Panc1 (cell line): ENCODE data around the gene ATP6V1G3. TPM values are rescaled to one million over a fixed set of nuclear protein-coding genes. Genes with fewer than 3 reads are reported as not detected.

Source experiments
- ATAC-seq: fragments of 200-7000 bp; cut with Tn5 transposase; 2 replicates; pipeline ENCODE4 v1.9.1; 2020; ENCODE audit warnings: mild to moderate bottlenecking, moderate library complexity
- BruUV-seq: library from RNA; stranded (reverse); fragments of 400-500 nt; replicated peaks from 2 replicates; lab custom pipeline; 2021; lab: Mats Ljungman, UMichigan
- CTCF ChIA-PET: fragments of 300-600 bp; sonication (Branson Sonifier 250); formaldehyde crosslinking; loops from one replicate; lab custom pipeline; 2022; ENCODE audit warnings: antibody characterized with exemption; lab: Charles Lee
- POLR2A ChIA-PET: fragments of 300-600 bp; sonication (Branson Sonifier 250); formaldehyde crosslinking; loops from one replicate; lab custom pipeline; 2022; ENCODE audit warnings: antibody characterized with exemption; lab: Charles Lee
- DNase-seq: peaks from one replicate; pipeline ENCODE4 v3.0.0-alpha.2; 2010; ENCODE audit warnings: low read depth, low spot score
- H3K27ac ChIP-seq: 2 replicates; pipeline ENCODE4 v1.5.1; 2011; ENCODE audit warnings: mild to moderate bottlenecking, low read length, inconsistent platforms
- H3K27me3 ChIP-seq: fragments of 200-500 bp; sonication (Bioruptor generic); 2 replicates; pipeline ENCODE4 v1.6.0; 2014; ENCODE audit warnings: low read length, inconsistent platforms; ENCODE audit not compliant: control insufficient read depth, insufficient read depth
- H3K36me3 ChIP-seq: fragments of 200-500 bp; sonication (Bioruptor generic); 2 replicates; pipeline ENCODE4 v1.5.1; 2014; ENCODE audit warnings: inconsistent platforms, mild to moderate bottlenecking, low read length, moderate library complexity; ENCODE audit not compliant: control insufficient read depth, insufficient read depth
- H3K4me1 ChIP-seq: 2 replicates; pipeline ENCODE4 v1.5.1; 2011; ENCODE audit warnings: inconsistent platforms, mild to moderate bottlenecking, low read length, moderate library complexity; ENCODE audit not compliant: control insufficient read depth, insufficient read depth
- H3K4me3 ChIP-seq, 2 experiments: 2 replicates each; pipeline ENCODE4 v1.5.1; 2011 to 2012; ENCODE audit warnings: low read depth in 2 of 2, low read length in 2 of 2, mild to moderate bottlenecking in 2 of 2, inconsistent platforms in 1 of 2, moderate library complexity in 1 of 2
- H3K9me3 ChIP-seq: fragments of 200-500 bp; sonication (Bioruptor generic); 2 replicates; pipeline ENCODE4 v1.5.1; 2014; ENCODE audit warnings: low read depth, mild to moderate bottlenecking, inconsistent platforms, low read length, moderate library complexity; ENCODE audit not compliant: control insufficient read depth, insufficient read depth
- CTCF ChIP-seq: fragments of 450-650 bp; IDR thresholded peaks from 2 replicates; pipeline ENCODE4 v1.5.1; 2017; ENCODE audit warnings: mild to moderate bottlenecking
- POLR2AphosphoS5 ChIP-seq: IDR thresholded peaks from 2 replicates; pipeline ENCODE4 v1.6.1; 2012; ENCODE audit warnings: mild to moderate bottlenecking, low read depth, low read length, moderate library complexity
- REST ChIP-seq, 2 experiments: IDR thresholded peaks; 2 replicates each; pipeline ENCODE4 v1.6.1; 2011 to 2012; ENCODE audit warnings: low read depth in 2 of 2, control low read depth in 1 of 2, low read length in 1 of 2, mild to moderate bottlenecking in 1 of 2, moderate library complexity in 1 of 2; ENCODE audit not compliant: insufficient read depth in 1 of 2
- SIN3A ChIP-seq: IDR thresholded peaks from 2 replicates; pipeline ENCODE4 v1.6.1; 2012; ENCODE audit warnings: low read depth, mild to moderate bottlenecking, low read length, moderate library complexity, borderline replicate concordance; ENCODE audit not compliant: insufficient read depth
- TCF7L2 ChIP-seq: IDR thresholded peaks from 2 replicates; pipeline ENCODE4 v1.6.1; 2011; ENCODE audit warnings: mild to moderate bottlenecking, low read depth, low read length, inconsistent platforms
- in situ Hi-C: cut with HindIII; loops from 2 replicates; pipeline ENCODE4 v1.10.0; 2016; ENCODE audit warnings: low sequenced_read_pairs, low pct_unique_long_range_greater_than_20kb
- intact Hi-C: fragments of 100-400 bp; cut with micrococcal nuclease; formaldehyde crosslinking; loops from one replicate; pipeline ENCODE4 v1.10.0; 2022; ENCODE audit not compliant: unreplicated experiment
- total RNA-seq: library from RNA; stranded (reverse); gene quantifications from one replicate; pipeline ENCODE4 v1.2.1, GENCODE V29; 2021; ENCODE audit not compliant: unreplicated experiment

Gene ATP6V1G3
- total RNA-seq, 1 experiment from 2014 or later: not detected

- TF ChIP-seq CTCF (no peak), POLR2AphosphoS5 (no peak), TCF7L2 (no peak), SIN3A (no peak), REST (IDR thresholded peaks at IDR 0.05; ENCODE audit: insufficient read depth in 1 of 2, low read depth in 2 of 2, low read length in 1 of 2) (no peak)
- Histone ChIP-seq H3K27me3 (no peaks in the 10 kb centered on the region), H3K36me3 (no peaks in the 10 kb centered on the region), H3K4me1 (no peaks in the 10 kb centered on the region), H3K9me3 (no peaks in the 10 kb centered on the region), H3K4me3 (no peak overlapping the region), H3K27ac (no peak overlapping the region)
- peak; percentile 20 for DNase-seq
- CTCF ChIA-PET: interaction anchor here (0.7 kb wide), 1 partner anchor 721 kb away, joined by 9 read pairs; no protein-coding TSS in a partner anchor
- POLR2A ChIA-PET: no interaction called here
- intact Hi-C loops: no loop called here
- ATAC-seq: 0 out of 2 replicates have a peak, but pooled peaks have one; percentile 21
- no TSS peak for BruUV-seq
- in situ Hi-C loops: no loop called here
These were observed 44.0 kb downstream of the ATP6V1G3 start for GRCh38 chr1:198496216-198497143.

- ATAC-seq (no peak), DNase-seq (no peak)
- Histone ChIP-seq H3K27ac (no peak overlapping the region), H3K4me1 (no peaks in the 10 kb centered on the region), H3K27me3 (no peaks in the 10 kb centered on the region), H3K9me3 (no peaks in the 10 kb centered on the region), H3K36me3 (no peaks in the 10 kb centered on the region), H3K4me3 (no peak overlapping the region)
- intact Hi-C loops (no loop called here), in situ Hi-C loops (no loop called here)
- CTCF ChIA-PET: no interaction called here
- BruUV-seq: no TSS peak
- POLR2A ChIA-PET: no interaction called here
- TF ChIP-seq TCF7L2: no peak
- no peak for TF ChIP-seq REST (IDR thresholded peaks at IDR 0.05; ENCODE audit: insufficient read depth in 1 of 2, low read depth in 2 of 2, low read length in 1 of 2)
- no peak for TF ChIP-seq POLR2AphosphoS5
- TF ChIP-seq CTCF: no peak
- no peak for TF ChIP-seq SIN3A
These were observed 44.8 kb downstream of the ATP6V1G3 start for GRCh38 chr1:198495631-198496030.
